ENCODE results near the gene SULT1A3. TPM values are rescaled to one million over a fixed set of nuclear protein-coding genes. Genes with fewer than 3 reads are reported as not detected.
"Not testable (repeated sequence)": the region's sequence is repeated elsewhere in the genome, so short reads cannot be mapped to it uniquely, and the experiment has no call there.

The SULT1A3 gene
- total RNA-seq, 1 donor = 6.0 TPM

DNA sequence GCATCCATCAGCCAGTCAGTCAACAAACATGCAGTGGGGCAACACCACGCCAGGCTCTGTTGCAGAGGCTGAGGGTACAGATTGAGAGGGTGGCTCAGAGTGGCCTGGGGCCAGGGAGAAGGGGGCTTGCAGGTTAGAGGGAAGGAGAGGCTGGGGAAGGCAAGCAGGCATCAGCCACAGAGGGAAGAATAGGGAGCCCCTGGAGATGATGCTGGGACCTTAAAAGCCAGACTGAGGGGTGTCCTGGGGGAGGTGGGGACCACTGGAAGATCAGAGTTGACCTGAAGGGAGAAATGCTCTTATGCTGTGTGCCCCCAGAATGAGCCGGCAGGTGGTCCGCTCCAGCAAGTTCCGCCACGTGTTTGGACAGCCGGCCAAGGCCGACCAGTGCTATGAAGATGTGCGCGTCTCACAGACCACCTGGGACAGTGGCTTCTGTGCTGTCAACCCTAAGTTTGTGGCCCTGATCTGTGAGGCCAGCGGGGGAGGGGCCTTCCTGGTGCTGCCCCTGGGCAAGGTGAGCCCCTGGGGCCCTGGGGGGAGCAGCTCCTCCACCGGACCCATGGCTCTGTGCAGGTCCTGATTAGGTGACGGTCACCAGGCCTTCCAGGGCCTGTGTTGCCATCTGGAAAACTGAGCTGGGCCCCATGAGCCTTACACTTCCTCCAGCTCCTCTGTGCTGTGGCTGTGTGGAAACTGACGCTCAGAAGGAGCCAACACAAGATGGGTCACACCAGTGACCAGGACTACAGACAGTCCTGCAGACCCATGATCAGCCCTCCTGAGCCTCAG is 14.0 kb upstream of the SULT1A3 start:
- TF ChIP-seq, protein P1, sequence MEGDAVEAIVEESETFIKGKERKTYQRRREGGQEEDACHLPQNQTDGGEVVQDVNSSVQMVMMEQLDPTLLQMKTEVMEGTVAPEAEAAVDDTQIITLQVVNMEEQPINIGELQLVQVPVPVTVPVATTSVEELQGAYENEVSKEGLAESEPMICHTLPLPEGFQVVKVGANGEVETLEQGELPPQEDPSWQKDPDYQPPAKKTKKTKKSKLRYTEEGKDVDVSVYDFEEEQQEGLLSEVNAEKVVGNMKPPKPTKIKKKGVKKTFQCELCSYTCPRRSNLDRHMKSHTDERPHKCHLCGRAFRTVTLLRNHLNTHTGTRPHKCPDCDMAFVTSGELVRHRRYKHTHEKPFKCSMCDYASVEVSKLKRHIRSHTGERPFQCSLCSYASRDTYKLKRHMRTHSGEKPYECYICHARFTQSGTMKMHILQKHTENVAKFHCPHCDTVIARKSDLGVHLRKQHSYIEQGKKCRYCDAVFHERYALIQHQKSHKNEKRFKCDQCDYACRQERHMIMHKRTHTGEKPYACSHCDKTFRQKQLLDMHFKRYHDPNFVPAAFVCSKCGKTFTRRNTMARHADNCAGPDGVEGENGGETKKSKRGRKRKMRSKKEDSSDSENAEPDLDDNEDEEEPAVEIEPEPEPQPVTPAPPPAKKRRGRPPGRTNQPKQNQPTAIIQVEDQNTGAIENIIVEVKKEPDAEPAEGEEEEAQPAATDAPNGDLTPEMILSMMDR (IDR thresholded peaks at IDR 0.05; ENCODE audit: insufficient read depth, low read length) = no peak
- no peak for DNase-seq (ENCODE audit: low read depth)
- H3K4me3 ChIP-seq (ENCODE audit: low read depth, low read length) = no peak overlapping the region

DNA sequence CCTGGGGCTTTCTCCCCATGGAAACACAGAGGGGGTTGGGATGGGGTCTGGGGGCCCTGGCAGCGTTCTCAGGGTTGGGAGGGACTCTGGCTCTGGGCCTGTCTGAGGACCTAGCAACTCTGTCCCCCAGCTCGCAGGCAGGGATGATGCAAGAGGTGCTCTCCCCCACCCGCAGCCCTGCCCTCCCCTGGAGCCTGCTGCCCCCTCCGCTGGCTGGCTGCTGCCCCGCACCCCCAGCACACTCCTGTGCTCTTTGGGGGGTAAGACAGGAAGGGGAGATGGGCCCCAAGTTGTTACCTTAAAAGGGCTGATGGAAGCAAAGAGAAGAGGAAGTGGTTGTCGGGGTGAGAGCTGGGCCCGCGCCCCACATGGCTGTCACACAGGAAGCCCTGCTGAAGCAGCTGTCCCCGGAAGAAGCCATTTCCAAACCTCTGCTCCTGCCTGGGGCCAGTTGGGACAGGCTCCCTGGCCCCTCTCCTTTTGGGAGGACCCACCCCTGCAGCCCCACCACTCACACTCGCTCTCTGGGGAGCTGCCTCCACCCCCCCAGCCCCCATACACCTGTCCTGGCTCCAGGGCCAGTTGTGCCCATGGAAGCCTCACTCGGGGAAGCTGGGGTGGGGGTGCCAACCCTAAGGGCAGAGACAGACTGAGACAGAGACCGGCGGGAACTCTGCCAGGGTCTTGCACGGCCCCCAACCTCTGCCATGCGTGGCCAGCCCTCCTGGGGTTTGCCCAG is 13.2 kb upstream of the SULT1A3 start:
- H3K4me3 ChIP-seq (ENCODE audit: low read depth, low read length) = no peak overlapping the region
- TF ChIP-seq, protein P1 (IDR thresholded peaks at IDR 0.05; ENCODE audit: insufficient read depth, low read length) = no peak
- no peak for DNase-seq (ENCODE audit: low read depth)

GRCh38 chr16:30186444-30186781 is 12.6 kb upstream of the SULT1A3 start:
- no peak for DNase-seq (ENCODE audit: low read depth)
- TF ChIP-seq, protein P1 (IDR thresholded peaks at IDR 0.05; ENCODE audit: insufficient read depth, low read length) = no peak
- H3K4me3 ChIP-seq (ENCODE audit: low read depth, low read length) = no peak overlapping the region

DNA sequence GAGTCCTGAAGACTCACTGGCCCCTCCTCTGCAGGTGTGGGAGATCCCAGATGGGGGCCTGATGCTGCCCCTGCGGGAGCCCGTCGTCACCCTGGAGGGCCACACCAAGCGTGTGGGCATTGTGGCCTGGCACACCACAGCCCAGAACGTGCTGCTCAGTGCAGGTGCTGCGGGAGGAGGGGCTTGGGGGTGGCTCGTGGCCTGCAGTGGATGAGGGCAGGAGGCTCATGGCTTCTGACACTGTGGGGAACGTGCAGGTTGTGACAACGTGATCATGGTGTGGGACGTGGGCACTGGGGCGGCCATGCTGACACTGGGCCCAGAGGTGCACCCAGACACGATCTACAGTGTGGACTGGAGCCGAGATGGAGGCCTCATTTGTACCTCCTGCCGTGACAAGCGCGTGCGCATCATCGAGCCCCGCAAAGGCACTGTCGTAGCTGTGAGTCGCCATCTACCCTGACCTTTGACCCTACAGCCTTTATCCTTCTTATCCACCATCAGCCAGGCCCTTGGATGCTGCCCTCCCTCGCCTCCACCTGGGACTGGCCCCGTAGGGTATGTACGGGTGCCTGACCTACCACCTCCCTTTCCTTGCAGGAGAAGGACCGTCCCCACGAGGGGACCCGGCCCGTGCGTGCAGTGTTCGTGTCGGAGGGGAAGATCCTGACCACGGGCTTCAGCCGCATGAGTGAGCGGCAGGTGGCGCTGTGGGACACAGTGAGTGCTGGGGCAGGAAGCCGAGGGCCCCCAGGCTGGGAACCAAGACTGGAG is 12.1 kb upstream of the SULT1A3 start:
- peak; percentile 39 for DNase-seq (ENCODE audit: low read depth)
- no peak overlapping the region for H3K4me3 ChIP-seq (ENCODE audit: low read depth, low read length)
- TF ChIP-seq, protein P1 (IDR thresholded peaks at IDR 0.05; ENCODE audit: insufficient read depth, low read length) = peak; percentile 72

- TF ChIP-seq, protein P1 (IDR thresholded peaks at IDR 0.05; ENCODE audit: insufficient read depth, low read length) = no peak
- H3K4me3 ChIP-seq (ENCODE audit: low read depth, low read length) = no peak overlapping the region
These were observed 11.5 kb upstream of the SULT1A3 start for GRCh38 chr16:30187556-30187865.

GRCh38 chr16:30187971-30188561 is 11.0 kb upstream of the SULT1A3 start:
- DNase-seq (ENCODE audit: low read depth) = no peak
- no peak overlapping the region for H3K4me3 ChIP-seq (ENCODE audit: low read depth, low read length)
- TF ChIP-seq, protein P1 (IDR thresholded peaks at IDR 0.05; ENCODE audit: insufficient read depth, low read length) = no peak

More at GRCh38 chr16:30187556-30187865, 11.5 kb upstream of the SULT1A3 start:
- no peak for DNase-seq (ENCODE audit: low read depth)

DNA sequence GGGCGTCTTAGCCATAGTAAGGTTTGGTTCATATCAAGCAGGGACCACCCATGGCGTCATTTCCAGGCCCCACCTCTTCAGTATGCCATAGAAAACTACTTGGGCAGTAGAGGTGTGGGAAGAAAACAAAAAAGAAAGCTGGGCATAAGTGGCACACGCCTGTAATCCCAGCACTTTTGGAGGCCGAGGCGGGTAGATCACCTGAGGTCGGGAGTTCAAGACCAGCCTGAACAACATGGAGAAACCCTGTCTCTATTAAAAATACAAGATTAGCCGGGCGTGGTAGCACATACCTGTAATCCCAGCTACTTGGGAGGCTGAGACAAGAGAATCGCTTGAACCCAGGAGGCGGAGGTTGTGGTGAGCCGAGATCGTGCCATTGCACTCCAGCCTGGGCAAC is 7.9 kb upstream of the SULT1A3 start:
- DNase-seq (ENCODE audit: low read depth); H3K4me3 ChIP-seq (ENCODE audit: low read depth, low read length): not testable (repeated sequence)

DNA sequence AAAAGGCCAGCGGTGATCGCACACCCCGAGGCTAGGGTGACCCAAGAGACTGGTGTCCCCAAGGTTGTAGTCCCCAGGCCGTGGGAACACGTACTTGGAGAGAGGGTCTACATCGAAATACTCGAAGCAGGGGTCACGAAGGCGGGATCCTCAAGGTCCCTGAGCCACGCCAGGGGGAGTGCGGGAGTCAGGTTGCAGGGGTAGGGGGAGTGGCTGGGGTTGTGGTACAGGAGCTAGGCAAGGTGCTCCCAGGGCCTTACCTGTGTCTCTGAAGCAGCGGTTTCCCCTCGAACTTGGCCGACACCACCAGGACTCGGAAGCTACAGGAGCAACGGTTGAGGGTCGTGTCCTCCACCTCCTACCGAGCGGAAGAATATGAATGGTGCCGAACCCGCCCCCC is 6.0 kb upstream of the SULT1A3 start:
- not testable (repeated sequence) for H3K4me3 ChIP-seq (ENCODE audit: low read depth, low read length); DNase-seq (ENCODE audit: low read depth)

GRCh38 chr16:30193615-30194014 is 5.4 kb upstream of the SULT1A3 start, which contains the start of the genes BOLA2B and SLX1A:
Gene BOLA2B, minus strand, starts transcription at chr16:30193666. Its CDS starts 71 bp downstream, at chr16:30193595.
Gene SLX1A, plus strand, starts transcription at chr16:30193875. Its CDS starts 210 bp downstream, at chr16:30194085.
- DNase-seq (ENCODE audit: low read depth) = not testable (repeated sequence)
- peak within 1 kb of the TSS; percentile 64 for H3K4me3 ChIP-seq (ENCODE audit: low read depth, low read length)

All from fibroblast of the aortic adventitia (primary cell).